GM23338 (cell line): Measurements from ENCODE around the gene C2CD5. TPM values are rescaled to one million over a fixed set of nuclear protein-coding genes. Genes with fewer than 3 reads are reported as not detected.

ENCODE experiments used
- ATAC-seq: fragments of 200-7000 bp; cut with Tn5 transposase; 3 replicates; pipeline ENCODE4 v1.9.1; 2020
- DNase-seq: peaks from one replicate; pipeline ENCODE4 v3.0.0-alpha.2; 2015; ENCODE audit warnings: low spot score
- H2AFZ ChIP-seq: fragments of 200-600 bp; sonication (generic); 2 replicates; pipeline ENCODE4 v1.8.0; 2016; ENCODE audit warnings: antibody characterized with exemption, mild to moderate bottlenecking, moderate library complexity
- H3F3A ChIP-seq: fragments of 200-600 bp; sonication (generic); replicated peaks from 2 replicates; pipeline ENCODE4 v1.8.0; 2017; ENCODE audit warnings: antibody characterized with exemption, mixed run types, low read depth
- H3K27ac ChIP-seq: fragments of 200-600 bp; sonication (generic); 2 replicates; pipeline ENCODE4 v1.6.1; 2016; ENCODE audit warnings: low read depth
- H3K27me3 ChIP-seq: fragments of 200-600 bp; sonication (generic); 2 replicates; pipeline ENCODE4 v1.8.0; 2016; ENCODE audit warnings: mild to moderate bottlenecking, mixed run types, moderate library complexity; ENCODE audit not compliant: insufficient read depth
- H3K36me3 ChIP-seq: fragments of 200-600 bp; sonication (generic); 2 replicates; pipeline ENCODE4 v1.8.0; 2016; ENCODE audit warnings: mild to moderate bottlenecking; ENCODE audit not compliant: insufficient read depth
- H3K4me1 ChIP-seq: fragments of 200-600 bp; sonication (generic); 2 replicates; pipeline ENCODE4 v1.8.0; 2016; ENCODE audit warnings: mild to moderate bottlenecking, moderate library complexity; ENCODE audit not compliant: insufficient read depth
- H3K4me2 ChIP-seq: fragments of 200-600 bp; sonication (generic); 2 replicates; pipeline ENCODE4 v1.7.1; 2017; ENCODE audit warnings: mixed run types
- H3K4me3 ChIP-seq: fragments of 200-600 bp; sonication (generic); 2 replicates; pipeline ENCODE4 v1.6.1; 2016; ENCODE audit warnings: mixed run types
- H3K79me2 ChIP-seq: fragments of 200-600 bp; sonication (generic); replicated peaks from 2 replicates; pipeline ENCODE4 v1.8.0; 2017; ENCODE audit warnings: mild to moderate bottlenecking; ENCODE audit not compliant: insufficient read depth
- H3K9me2 ChIP-seq: fragments of 200-600 bp; sonication (generic); 2 replicates; pipeline ENCODE4 v1.8.0; 2017; ENCODE audit not compliant: insufficient read depth
- H4K20me1 ChIP-seq: fragments of 200-600 bp; sonication (generic); replicated peaks from 2 replicates; pipeline ENCODE4 v1.8.0; 2017; ENCODE audit warnings: mild to moderate bottlenecking; ENCODE audit not compliant: insufficient read depth
- H3K27ac Mint-ChIP-seq: 2 replicates; pipeline ENCODE4 v1.8.0; 2020; ENCODE audit warnings: inconsistent platforms, mild to moderate bottlenecking, moderate library complexity, mixed read lengths
- H3K27me3 Mint-ChIP-seq: 3 replicates; pipeline ENCODE4 v1.8.0; 2022; ENCODE audit warnings: low read depth, mild to moderate bottlenecking, moderate library complexity, mixed read lengths, inconsistent platforms; ENCODE audit not compliant: insufficient read depth, poor library complexity
- H3K36me3 Mint-ChIP-seq: 3 replicates; pipeline ENCODE4 v1.8.0; 2021; ENCODE audit warnings: low read depth, mild to moderate bottlenecking, inconsistent platforms, moderate library complexity, mixed read lengths
- H3K4me1 Mint-ChIP-seq: 3 replicates; pipeline ENCODE4 v1.8.0; 2020; ENCODE audit warnings: mild to moderate bottlenecking, inconsistent platforms, mixed read lengths
- H3K4me3 Mint-ChIP-seq: 3 replicates; pipeline ENCODE4 v1.8.0; 2021; ENCODE audit warnings: moderate library complexity, mild to moderate bottlenecking, inconsistent platforms, mixed read lengths
- H3K9me3 Mint-ChIP-seq: 3 replicates; pipeline ENCODE4 v1.8.0; 2020; ENCODE audit warnings: moderate library complexity, mild to moderate bottlenecking, inconsistent platforms, mixed read lengths
- CREB1 ChIP-seq: fragments of 250-450 bp; sonication (Bioruptor Pico); IDR thresholded peaks from 2 replicates; pipeline ENCODE4 v1.5.0; 2020; ENCODE audit warnings: low read depth, mild to moderate bottlenecking, moderate library complexity
- EZH2 ChIP-seq: fragments of 200-600 bp; sonication (generic); IDR thresholded peaks from one replicate; pipeline ENCODE4 v1.8.0; 2017; ENCODE audit warnings: antibody characterized with exemption, mild to moderate bottlenecking, low read depth; ENCODE audit not compliant: unreplicated experiment
- EZH2phosphoT487 ChIP-seq: fragments of 200-600 bp; sonication (generic); IDR thresholded peaks from one replicate; pipeline ENCODE4 v1.8.1; 2018; ENCODE audit warnings: antibody characterized with exemption; ENCODE audit not compliant: unreplicated experiment
- JUNB ChIP-seq: IDR thresholded peaks from one replicate; pipeline ENCODE4 v1.6.1; 2016; ENCODE audit warnings: antibody characterized with exemption; ENCODE audit not compliant: unreplicated experiment
- NANOG ChIP-seq: IDR thresholded peaks from 2 replicates; pipeline ENCODE4 v1.6.1; 2016; ENCODE audit warnings: antibody characterized with exemption, borderline replicate concordance
- POLR2AphosphoS5 ChIP-seq: IDR thresholded peaks from 2 replicates; pipeline ENCODE4 v1.6.1; 2016; ENCODE audit warnings: antibody characterized with exemption, low read depth
- STAT1 ChIP-seq: IDR thresholded peaks from one replicate; pipeline ENCODE4 v1.6.1; 2016; ENCODE audit warnings: antibody characterized with exemption; ENCODE audit not compliant: unreplicated experiment
- ZNF114 ChIP-seq: fragments of 250-450 bp; sonication (Bioruptor Pico); IDR thresholded peaks from 2 replicates; pipeline ENCODE4 v1.5.0; 2020; ENCODE audit warnings: mild to moderate bottlenecking, moderate library complexity
- ZNF331 ChIP-seq: fragments of 250-450 bp; sonication (Bioruptor Pico); IDR thresholded peaks from 2 replicates; pipeline ENCODE4 v1.5.0; 2020; ENCODE audit warnings: low read depth, mild to moderate bottlenecking, moderate library complexity
- polyA plus RNA-seq: library from polyadenylated mRNA; unstranded; fragments of >200 nt; fragmentation: Nextera tagmentation; extraction: Ambion mirVana; gene quantifications from 2 replicates; pipeline ENCODE4 v1.2.1, GENCODE V29; 2016
- total RNA-seq: library from RNA; depleted of rRNA; stranded (reverse); fragments of >200 nt; shearing (Covaris generic); gene quantifications from 2 replicates; pipeline ENCODE4 v1.2.3, GENCODE V29; 2014
- TF ChIP-seq, protein P1 (sequence below): IDR thresholded peaks from 2 replicates; pipeline ENCODE4 v1.6.1; 2016; ENCODE audit warnings: antibody characterized with exemption
- TF ChIP-seq, protein P2 (sequence below): fragments of 250-450 bp; sonication (Bioruptor Pico); IDR thresholded peaks from 2 replicates; pipeline ENCODE4 v1.5.0; 2020; ENCODE audit warnings: mild to moderate bottlenecking, moderate library complexity
- TF ChIP-seq, protein P3 (sequence below): IDR thresholded peaks from one replicate; pipeline ENCODE4 v1.6.1; 2018; ENCODE audit warnings: antibody characterized with exemption; ENCODE audit not compliant: unreplicated experiment
- TF ChIP-seq, protein P4 (sequence below), 2 experiments: fragments of 200-600 bp in 1 of 2; sonication (generic) in 1 of 2; conservative IDR thresholded peaks; 2 replicates each; pipeline versions ENCODE4 v1.5.1 to v1.6.1; 2016 to 2017; ENCODE audit warnings: antibody characterized with exemption in 2 of 2, low read depth in 2 of 2, mild to moderate bottlenecking in 2 of 2, moderate library complexity in 1 of 2

The C2CD5 gene
- total and polyA plus RNA-seq, 2 experiments from 2014 or later = 22.0 to 68.6 TPM

DNA sequence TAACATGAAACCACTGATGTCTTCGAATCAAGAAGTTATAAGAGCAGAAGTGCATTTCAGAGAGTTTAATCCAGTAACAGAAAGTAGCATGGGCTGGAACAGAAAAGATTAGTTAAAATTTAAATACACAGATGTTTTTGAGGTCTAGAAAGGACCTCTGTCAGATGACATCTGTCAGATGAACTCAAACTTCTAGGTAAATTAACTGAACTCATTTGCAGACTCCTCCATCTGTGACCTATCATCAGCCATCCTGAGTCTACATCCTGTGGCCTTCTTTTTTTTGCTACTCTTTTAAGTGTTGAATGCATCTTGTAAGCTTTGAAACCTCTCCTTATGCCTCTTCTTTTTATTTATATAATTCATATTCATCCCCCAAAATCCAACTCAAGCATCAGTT lies 53.3 kb downstream of the C2CD5 start:
- Histone ChIP-seq H3F3A (no peaks in the 10 kb centered on the region), H3K9me2 (no peaks in the 10 kb centered on the region), H3K4me3 (no peak overlapping the region), H3K4me1 (no peaks in the 10 kb centered on the region), H3K27ac (no peak overlapping the region), H3K4me2 (no peak overlapping the region), H3K27me3 (no peaks in the 10 kb centered on the region), H4K20me1 (no peaks in the 10 kb centered on the region), H3K36me3 (no peaks in the 10 kb centered on the region; the same call in 1 of the 2 replicates), H2AFZ (no peak overlapping the region), H3K79me2 (no peaks in the 10 kb centered on the region)
- Mint-ChIP-seq H3K27ac (no peak overlapping the region), H3K4me3 (no peak overlapping the region), H3K4me1 (no peaks in the 10 kb centered on the region), H3K36me3 (peaks cover 23% of the 10 kb centered on the region), H3K27me3 (no peaks in the 10 kb centered on the region), H3K9me3 (no peaks in the 10 kb centered on the region)
- no peak for TF ChIP-seq EZH2
- TF ChIP-seq, protein P1, sequence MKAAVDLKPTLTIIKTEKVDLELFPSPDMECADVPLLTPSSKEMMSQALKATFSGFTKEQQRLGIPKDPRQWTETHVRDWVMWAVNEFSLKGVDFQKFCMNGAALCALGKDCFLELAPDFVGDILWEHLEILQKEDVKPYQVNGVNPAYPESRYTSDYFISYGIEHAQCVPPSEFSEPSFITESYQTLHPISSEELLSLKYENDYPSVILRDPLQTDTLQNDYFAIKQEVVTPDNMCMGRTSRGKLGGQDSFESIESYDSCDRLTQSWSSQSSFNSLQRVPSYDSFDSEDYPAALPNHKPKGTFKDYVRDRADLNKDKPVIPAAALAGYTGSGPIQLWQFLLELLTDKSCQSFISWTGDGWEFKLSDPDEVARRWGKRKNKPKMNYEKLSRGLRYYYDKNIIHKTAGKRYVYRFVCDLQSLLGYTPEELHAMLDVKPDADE = no peak
- TF ChIP-seq, protein P2, sequence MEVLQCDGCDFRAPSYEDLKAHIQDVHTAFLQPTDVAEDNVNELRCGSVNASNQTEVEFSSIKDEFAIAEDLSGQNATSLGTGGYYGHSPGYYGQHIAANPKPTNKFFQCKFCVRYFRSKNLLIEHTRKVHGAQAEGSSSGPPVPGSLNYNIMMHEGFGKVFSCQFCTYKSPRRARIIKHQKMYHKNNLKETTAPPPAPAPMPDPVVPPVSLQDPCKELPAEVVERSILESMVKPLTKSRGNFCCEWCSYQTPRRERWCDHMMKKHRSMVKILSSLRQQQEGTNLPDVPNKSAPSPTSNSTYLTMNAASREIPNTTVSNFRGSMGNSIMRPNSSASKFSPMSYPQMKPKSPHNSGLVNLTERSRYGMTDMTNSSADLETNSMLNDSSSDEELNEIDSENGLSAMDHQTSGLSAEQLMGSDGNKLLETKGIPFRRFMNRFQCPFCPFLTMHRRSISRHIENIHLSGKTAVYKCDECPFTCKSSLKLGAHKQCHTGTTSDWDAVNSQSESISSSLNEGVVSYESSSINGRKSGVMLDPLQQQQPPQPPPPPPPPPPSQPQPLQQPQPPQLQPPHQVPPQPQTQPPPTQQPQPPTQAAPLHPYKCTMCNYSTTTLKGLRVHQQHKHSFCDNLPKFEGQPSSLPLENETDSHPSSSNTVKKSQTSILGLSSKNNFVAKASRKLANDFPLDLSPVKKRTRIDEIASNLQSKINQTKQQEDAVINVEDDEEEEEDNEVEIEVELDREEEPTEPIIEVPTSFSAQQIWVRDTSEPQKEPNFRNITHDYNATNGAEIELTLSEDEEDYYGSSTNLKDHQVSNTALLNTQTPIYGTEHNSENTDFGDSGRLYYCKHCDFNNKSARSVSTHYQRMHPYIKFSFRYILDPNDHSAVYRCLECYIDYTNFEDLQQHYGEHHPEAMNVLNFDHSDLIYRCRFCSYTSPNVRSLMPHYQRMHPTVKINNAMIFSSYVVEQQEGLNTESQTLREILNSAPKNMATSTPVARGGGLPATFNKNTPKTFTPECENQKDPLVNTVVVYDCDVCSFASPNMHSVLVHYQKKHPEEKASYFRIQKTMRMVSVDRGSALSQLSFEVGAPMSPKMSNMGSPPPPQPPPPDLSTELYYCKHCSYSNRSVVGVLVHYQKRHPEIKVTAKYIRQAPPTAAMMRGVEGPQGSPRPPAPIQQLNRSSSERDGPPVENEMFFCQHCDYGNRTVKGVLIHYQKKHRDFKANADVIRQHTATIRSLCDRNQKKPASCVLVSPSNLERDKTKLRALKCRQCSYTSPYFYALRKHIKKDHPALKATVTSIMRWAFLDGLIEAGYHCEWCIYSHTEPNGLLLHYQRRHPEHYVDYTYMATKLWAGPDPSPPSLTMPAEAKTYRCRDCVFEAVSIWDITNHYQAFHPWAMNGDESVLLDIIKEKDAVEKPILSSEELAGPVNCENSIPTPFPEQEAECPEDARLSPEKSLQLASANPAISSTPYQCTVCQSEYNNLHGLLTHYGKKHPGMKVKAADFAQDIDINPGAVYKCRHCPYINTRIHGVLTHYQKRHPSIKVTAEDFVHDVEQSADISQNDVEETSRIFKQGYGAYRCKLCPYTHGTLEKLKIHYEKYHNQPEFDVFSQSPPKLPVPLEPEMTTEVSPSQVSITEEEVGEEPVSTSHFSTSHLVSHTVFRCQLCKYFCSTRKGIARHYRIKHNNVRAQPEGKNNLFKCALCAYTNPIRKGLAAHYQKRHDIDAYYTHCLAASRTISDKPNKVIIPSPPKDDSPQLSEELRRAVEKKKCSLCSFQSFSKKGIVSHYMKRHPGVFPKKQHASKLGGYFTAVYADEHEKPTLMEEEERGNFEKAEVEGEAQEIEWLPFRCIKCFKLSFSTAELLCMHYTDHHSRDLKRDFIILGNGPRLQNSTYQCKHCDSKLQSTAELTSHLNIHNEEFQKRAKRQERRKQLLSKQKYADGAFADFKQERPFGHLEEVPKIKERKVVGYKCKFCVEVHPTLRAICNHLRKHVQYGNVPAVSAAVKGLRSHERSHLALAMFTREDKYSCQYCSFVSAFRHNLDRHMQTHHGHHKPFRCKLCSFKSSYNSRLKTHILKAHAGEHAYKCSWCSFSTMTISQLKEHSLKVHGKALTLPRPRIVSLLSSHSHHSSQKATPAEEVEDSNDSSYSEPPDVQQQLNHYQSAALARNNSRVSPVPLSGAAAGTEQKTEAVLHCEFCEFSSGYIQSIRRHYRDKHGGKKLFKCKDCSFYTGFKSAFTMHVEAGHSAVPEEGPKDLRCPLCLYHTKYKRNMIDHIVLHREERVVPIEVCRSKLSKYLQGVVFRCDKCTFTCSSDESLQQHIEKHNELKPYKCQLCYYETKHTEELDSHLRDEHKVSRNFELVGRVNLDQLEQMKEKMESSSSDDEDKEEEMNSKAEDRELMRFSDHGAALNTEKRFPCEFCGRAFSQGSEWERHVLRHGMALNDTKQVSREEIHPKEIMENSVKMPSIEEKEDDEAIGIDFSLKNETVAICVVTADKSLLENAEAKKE (CRISPR knock-in tag) = no peak
- no peak for TF ChIP-seq CREB1
- no peak for TF ChIP-seq NANOG
- TF ChIP-seq POLR2AphosphoS5 = no peak
- no peak for TF ChIP-seq ZNF331 (CRISPR knock-in tag)
- TF ChIP-seq, protein P3, sequence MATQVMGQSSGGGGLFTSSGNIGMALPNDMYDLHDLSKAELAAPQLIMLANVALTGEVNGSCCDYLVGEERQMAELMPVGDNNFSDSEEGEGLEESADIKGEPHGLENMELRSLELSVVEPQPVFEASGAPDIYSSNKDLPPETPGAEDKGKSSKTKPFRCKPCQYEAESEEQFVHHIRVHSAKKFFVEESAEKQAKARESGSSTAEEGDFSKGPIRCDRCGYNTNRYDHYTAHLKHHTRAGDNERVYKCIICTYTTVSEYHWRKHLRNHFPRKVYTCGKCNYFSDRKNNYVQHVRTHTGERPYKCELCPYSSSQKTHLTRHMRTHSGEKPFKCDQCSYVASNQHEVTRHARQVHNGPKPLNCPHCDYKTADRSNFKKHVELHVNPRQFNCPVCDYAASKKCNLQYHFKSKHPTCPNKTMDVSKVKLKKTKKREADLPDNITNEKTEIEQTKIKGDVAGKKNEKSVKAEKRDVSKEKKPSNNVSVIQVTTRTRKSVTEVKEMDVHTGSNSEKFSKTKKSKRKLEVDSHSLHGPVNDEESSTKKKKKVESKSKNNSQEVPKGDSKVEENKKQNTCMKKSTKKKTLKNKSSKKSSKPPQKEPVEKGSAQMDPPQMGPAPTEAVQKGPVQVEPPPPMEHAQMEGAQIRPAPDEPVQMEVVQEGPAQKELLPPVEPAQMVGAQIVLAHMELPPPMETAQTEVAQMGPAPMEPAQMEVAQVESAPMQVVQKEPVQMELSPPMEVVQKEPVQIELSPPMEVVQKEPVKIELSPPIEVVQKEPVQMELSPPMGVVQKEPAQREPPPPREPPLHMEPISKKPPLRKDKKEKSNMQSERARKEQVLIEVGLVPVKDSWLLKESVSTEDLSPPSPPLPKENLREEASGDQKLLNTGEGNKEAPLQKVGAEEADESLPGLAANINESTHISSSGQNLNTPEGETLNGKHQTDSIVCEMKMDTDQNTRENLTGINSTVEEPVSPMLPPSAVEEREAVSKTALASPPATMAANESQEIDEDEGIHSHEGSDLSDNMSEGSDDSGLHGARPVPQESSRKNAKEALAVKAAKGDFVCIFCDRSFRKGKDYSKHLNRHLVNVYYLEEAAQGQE = no peak
- TF ChIP-seq JUNB = no peak
- no peak for TF ChIP-seq ZNF114 (CRISPR knock-in tag)
- no peak for TF ChIP-seq EZH2phosphoT487
- TF ChIP-seq, protein P4, sequence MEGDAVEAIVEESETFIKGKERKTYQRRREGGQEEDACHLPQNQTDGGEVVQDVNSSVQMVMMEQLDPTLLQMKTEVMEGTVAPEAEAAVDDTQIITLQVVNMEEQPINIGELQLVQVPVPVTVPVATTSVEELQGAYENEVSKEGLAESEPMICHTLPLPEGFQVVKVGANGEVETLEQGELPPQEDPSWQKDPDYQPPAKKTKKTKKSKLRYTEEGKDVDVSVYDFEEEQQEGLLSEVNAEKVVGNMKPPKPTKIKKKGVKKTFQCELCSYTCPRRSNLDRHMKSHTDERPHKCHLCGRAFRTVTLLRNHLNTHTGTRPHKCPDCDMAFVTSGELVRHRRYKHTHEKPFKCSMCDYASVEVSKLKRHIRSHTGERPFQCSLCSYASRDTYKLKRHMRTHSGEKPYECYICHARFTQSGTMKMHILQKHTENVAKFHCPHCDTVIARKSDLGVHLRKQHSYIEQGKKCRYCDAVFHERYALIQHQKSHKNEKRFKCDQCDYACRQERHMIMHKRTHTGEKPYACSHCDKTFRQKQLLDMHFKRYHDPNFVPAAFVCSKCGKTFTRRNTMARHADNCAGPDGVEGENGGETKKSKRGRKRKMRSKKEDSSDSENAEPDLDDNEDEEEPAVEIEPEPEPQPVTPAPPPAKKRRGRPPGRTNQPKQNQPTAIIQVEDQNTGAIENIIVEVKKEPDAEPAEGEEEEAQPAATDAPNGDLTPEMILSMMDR (conservative IDR thresholded peaks at IDR 0.05; ENCODE audit: low read depth in 2 of 2) = no peak
- no peak for TF ChIP-seq STAT1
- no peak for DNase-seq
- ATAC-seq = no peak
